ENCODE results near the gene EEF1AKMT4. TPM values are rescaled to one million over a fixed set of nuclear protein-coding genes. Genes with fewer than 3 reads are reported as not detected.

Gene EEF1AKMT4
- total and polyA plus RNA-seq, 8 donors, result 0.73 to 18.5 (median 6.1) TPM; not detected in 1

- peaks cover 0 to 25% (median 0%) of the 10 kb centered on the region in 3 donors for H3K27me3 ChIP-seq
- no peak for DNase-seq
- H3K9me3 ChIP-seq, result no peaks in the 10 kb centered on the region
- peaks cover 0 to 5% (median 0%) of the 10 kb centered on the region in 4 donors for H3K4me1 ChIP-seq
- no peak for TF ChIP-seq POLR2A (IDR thresholded peaks at IDR 0.05)
- TF ChIP-seq POLR2AphosphoS5 (IDR thresholded peaks at IDR 0.05), result no peak
- no peak for TF ChIP-seq CTCF (IDR thresholded peaks at IDR 0.05)
- no peak for TF ChIP-seq EP300 (IDR thresholded peaks at IDR 0.05)
- no peak overlapping the region for H3K4me3 ChIP-seq
- WGBS, 5 donors, result 85 to 90% (median 86%) methylated on average over 22 of the region's 22 CpGs
- intact Hi-C loops (cut with DNase I; ENCODE audit: low total_unique reads), result no loop called here
- no peaks in the 10 kb centered on the region for H3K36me3 ChIP-seq
- no peak overlapping the region for H3K27ac ChIP-seq
Observed at GRCh38 chr3:184291044-184291737, 41.7 kb downstream of the EEF1AKMT4 start.

GRCh38 chr3:184291738-184292445, 42.4 kb downstream of the EEF1AKMT4 start:
- intact Hi-C loops (cut with DNase I; ENCODE audit: low total_unique reads), result no loop called here
- Histone ChIP-seq H3K4me3 (no peak overlapping the region), H3K36me3 (no peaks in the 10 kb centered on the region), H3K27me3 (peaks cover 0 to 25% (median 0%) of the 10 kb centered on the region in 3 donors), H3K9me3 (no peaks in the 10 kb centered on the region), H3K27ac (no peak overlapping the region), H3K4me1 (peaks cover 0 to 5% (median 0%) of the 10 kb centered on the region in 4 donors)
- WGBS, 5 donors, result 91 to 95% (median 92%) methylated on average over 11 to 21 of the region's 21 CpGs
- no peak for DNase-seq
- TF ChIP-seq POLR2A (IDR thresholded peaks at IDR 0.05) (no peak), CTCF (IDR thresholded peaks at IDR 0.05) (no peak), POLR2AphosphoS5 (IDR thresholded peaks at IDR 0.05) (no peak), EP300 (IDR thresholded peaks at IDR 0.05) (no peak)

- DNase-seq, result peak in 1 of 2 donors; percentile 25
- no peak overlapping the region for H3K27ac ChIP-seq
- 34 to 58% (median 53%) methylated on average over 3 of the region's 3 CpGs for WGBS, 5 donors
- peaks cover 10 to 21% (median 18%) of the 10 kb centered on the region in 4 donors for H3K4me1 ChIP-seq
- H3K27me3 ChIP-seq, result peaks cover 0 to under 1% (median 0%) of the 10 kb centered on the region in 3 donors
- H3K9me3 ChIP-seq, result no peaks in the 10 kb centered on the region
- no peak for TF ChIP-seq POLR2A (IDR thresholded peaks at IDR 0.05)
- no peak for TF ChIP-seq EP300 (IDR thresholded peaks at IDR 0.05)
- no peak for TF ChIP-seq POLR2AphosphoS5 (IDR thresholded peaks at IDR 0.05)
- no peak for TF ChIP-seq CTCF (IDR thresholded peaks at IDR 0.05)
- H3K4me3 ChIP-seq, result no peak overlapping the region
- intact Hi-C loops (cut with DNase I; ENCODE audit: low total_unique reads), result no loop called here
- peaks cover 0 to 7% (median 6%) of the 10 kb centered on the region in 4 donors for H3K36me3 ChIP-seq
Observed at GRCh38 chr3:184295771-184296170, 46.3 kb downstream of the EEF1AKMT4 start.

- WGBS, 5 donors, result 70 to 88% (median 79%) methylated on average over 7 of the region's 7 CpGs
- Histone ChIP-seq H3K36me3 (peaks cover 5 to 16% (median 14%) of the 10 kb centered on the region in 4 donors), H3K4me1 (peaks cover 10 to 25% (median 21%) of the 10 kb centered on the region in 4 donors), H3K4me3 (no peak overlapping the region), H3K9me3 (no peaks in the 10 kb centered on the region), H3K27ac (no peak overlapping the region), H3K27me3 (no peaks in the 10 kb centered on the region)
- TF ChIP-seq CTCF (IDR thresholded peaks at IDR 0.05), result no peak
- TF ChIP-seq POLR2AphosphoS5 (IDR thresholded peaks at IDR 0.05), result no peak
- TF ChIP-seq POLR2A (IDR thresholded peaks at IDR 0.05), result no peak
- TF ChIP-seq EP300 (IDR thresholded peaks at IDR 0.05), result no peak
- no peak for DNase-seq
- intact Hi-C loops (cut with DNase I; ENCODE audit: low total_unique reads), result no loop called here
Observed at GRCh38 chr3:184296616-184297015, 47.1 kb downstream of the EEF1AKMT4 start.

All from stomach (tissue), 9 donors.